ENCODE measurements around the gene EEF1AKMT2.
A peak's percentile ranks its signal among the peaks of the same experiment; 100 is the strongest.

EEF1AKMT2 gene

GRCh38 chr10:124736491-124737136, 55.1 kb downstream of the EEF1AKMT2 start:
- DNase-seq = peak; percentile 63

- DNase-seq = peak; percentile 53
Measured at GRCh38 chr10:124735491-124736286, 56.0 kb downstream of the EEF1AKMT2 start.

GRCh38 chr10:124734311-124735166, 57.1 kb downstream of the EEF1AKMT2 start:
- peak; percentile 70 for DNase-seq

- DNase-seq = peak; percentile 62
Measured at GRCh38 chr10:124733571-124734245, 58.0 kb downstream of the EEF1AKMT2 start.

GRCh38 chr10:124732931-124733570, 58.6 kb downstream of the EEF1AKMT2 start:
- DNase-seq = peak; percentile 89

GRCh38 chr10:124731551-124731950, 60.1 kb downstream of the EEF1AKMT2 start:
- DNase-seq = peak; percentile 55

- no peak for DNase-seq
Measured at GRCh38 chr10:124730790-124731189, 60.9 kb downstream of the EEF1AKMT2 start.

GRCh38 chr10:124728830-124729661, 62.6 kb downstream of the EEF1AKMT2 start:
- DNase-seq = peak; percentile 62

- DNase-seq = peak; percentile 65
Measured at GRCh38 chr10:124728071-124728829, 63.4 kb downstream of the EEF1AKMT2 start.

GRCh38 chr10:124727361-124727960, 64.2 kb downstream of the EEF1AKMT2 start:
- DNase-seq = peak; percentile 53

- DNase-seq = peak; percentile 56
Measured at GRCh38 chr10:124725791-124726190, 65.9 kb downstream of the EEF1AKMT2 start.

- DNase-seq = peak; percentile 55
Measured at GRCh38 chr10:124725171-124725631, 66.5 kb downstream of the EEF1AKMT2 start.

GRCh38 chr10:124724279-124725027, 67.2 kb downstream of the EEF1AKMT2 start:
- DNase-seq = peak; percentile 60

- DNase-seq = peak; percentile 45
Measured at GRCh38 chr10:124723826-124724225, 67.9 kb downstream of the EEF1AKMT2 start.

- peak; percentile 82 for DNase-seq
Measured at GRCh38 chr10:124722798-124723783, 68.6 kb downstream of the EEF1AKMT2 start.

- DNase-seq = no peak
Measured at GRCh38 chr10:124721330-124722045, 70.2 kb downstream of the EEF1AKMT2 start.

- peak; percentile 87 for DNase-seq
Measured at GRCh38 chr10:124719213-124719851, 72.4 kb downstream of the EEF1AKMT2 start.

Data from activated effector memory CD4-positive, alpha-beta T cell treated with anti-CD3 and anti-CD28 coated beads, Interleukin-2, amount 50 U/mL, for 16 hours (primary cell).